Epithelial cell of esophagus (primary cell): ENCODE data around the gene GLRA2.
A peak's percentile ranks its signal among the peaks of the same experiment; 100 is the strongest.
"Not testable (repeated sequence)": the region's sequence is repeated elsewhere in the genome, so short reads cannot be mapped to it uniquely, and the experiment has no call there.

Source experiments
- DNase-seq: peaks from one replicate; pipeline ENCODE4 v3.0.0; 2010; ENCODE audit warnings: low read depth
- H3K4me3 ChIP-seq: 2 replicates; pipeline ENCODE4 v1.5.1; 2011; ENCODE audit warnings: mild to moderate bottlenecking, low read length, control low read depth
- CTCF ChIP-seq: IDR thresholded peaks from 2 replicates; pipeline ENCODE4 v1.5.1; 2011; ENCODE audit warnings: low read depth, mild to moderate bottlenecking, low read length, control low read depth, inconsistent platforms; ENCODE audit not compliant: insufficient read depth; ENCODE audit errors: missing control alignments

The GLRA2 gene

GRCh38 chrX:14590216-14590615 is 60.9 kb downstream of the GLRA2 start:
- no peak for DNase-seq
- no peak overlapping the region for H3K4me3 ChIP-seq
- no peak for TF ChIP-seq CTCF

GRCh38 chrX:14590693-14591424 is 61.5 kb downstream of the GLRA2 start:
- TF ChIP-seq CTCF = no peak
- H3K4me3 ChIP-seq = no peak overlapping the region
- DNase-seq = no peak

GRCh38 chrX:14591976-14592375 is 62.6 kb downstream of the GLRA2 start:
- no peak for TF ChIP-seq CTCF
- H3K4me3 ChIP-seq = no peak overlapping the region
- DNase-seq = peak; percentile 0

GRCh38 chrX:14594521-14594920 is 65.2 kb downstream of the GLRA2 start:
- TF ChIP-seq CTCF = no peak
- no peak for DNase-seq
- no peak overlapping the region for H3K4me3 ChIP-seq

- no peak for TF ChIP-seq CTCF
- no peak overlapping the region for H3K4me3 ChIP-seq
- DNase-seq = no peak
These were observed 69.0 kb downstream of the GLRA2 start for GRCh38 chrX:14598330-14598729.

GRCh38 chrX:14607446-14607985 is 78.2 kb downstream of the GLRA2 start:
- no peak overlapping the region for H3K4me3 ChIP-seq
- TF ChIP-seq CTCF = no peak
- DNase-seq = no peak

- not testable (repeated sequence) for DNase-seq, H3K4me3 ChIP-seq
These were observed 83.1 kb downstream of the GLRA2 start for GRCh38 chrX:14612450-14612849.
